HG03108 (cell line): ENCODE data around the gene ISCU.

ENCODE experiments used
- ATAC-seq: cut with Tn5 transposase; IDR thresholded peaks from one replicate; pipeline ENCODE4 v1.9.1; 2021; ENCODE audit warnings: moderate library complexity; ENCODE audit not compliant: unreplicated experiment

ISCU gene

GRCh38 chr12:108602209-108602705 is 39.9 kb downstream of the ISCU start:
- ATAC-seq = no peak

- ATAC-seq = no peak
Measured at GRCh38 chr12:108602976-108603704, 40.7 kb downstream of the ISCU start.

GRCh38 chr12:108603743-108604142 is 41.3 kb downstream of the ISCU start:
- ATAC-seq = no peak

GRCh38 chr12:108604208-108604941 is 42.0 kb downstream of the ISCU start:
- no peak for ATAC-seq

- ATAC-seq = no peak
Measured at GRCh38 chr12:108605000-108605689, 42.7 kb downstream of the ISCU start.

- ATAC-seq = no peak
Measured at GRCh38 chr12:108605690-108606406, 43.5 kb downstream of the ISCU start.

- no peak for ATAC-seq
Measured at GRCh38 chr12:108606492-108606891, 44.1 kb downstream of the ISCU start.

GRCh38 chr12:108607981-108608600 is 45.7 kb downstream of the ISCU start:
- no peak for ATAC-seq

GRCh38 chr12:108608616-108609015 is 46.2 kb downstream of the ISCU start:
- ATAC-seq = no peak

- no peak for ATAC-seq
Measured at GRCh38 chr12:108609537-108610335, 47.3 kb downstream of the ISCU start.

- no peak for ATAC-seq
Measured at GRCh38 chr12:108610336-108610815, 48.0 kb downstream of the ISCU start.

GRCh38 chr12:108610856-108611605 is 48.6 kb downstream of the ISCU start:
- no peak for ATAC-seq

- no peak for ATAC-seq
Measured at GRCh38 chr12:108611884-108612415, 49.6 kb downstream of the ISCU start.

- no peak for ATAC-seq
Measured at GRCh38 chr12:108612788-108613282, 50.4 kb downstream of the ISCU start.

GRCh38 chr12:108613548-108613947 is 51.2 kb downstream of the ISCU start:
- no peak for ATAC-seq

- ATAC-seq = no peak
Measured at GRCh38 chr12:108614041-108614440, 51.6 kb downstream of the ISCU start.

- ATAC-seq = no peak
Measured at GRCh38 chr12:108614639-108615038, 52.2 kb downstream of the ISCU start.

GRCh38 chr12:108615918-108616317 is 53.5 kb downstream of the ISCU start:
- ATAC-seq = no peak
